Central memory CD8-positive, alpha-beta T cell (primary cell): ENCODE data around the gene DPEP3.

ENCODE experiments used
- ATAC-seq: fragments of 150-1000 bp; cut with Tn5 transposase; replicated peaks from 2 replicates; pipeline ENCODE4 v1.10.0; 2022; ENCODE audit warnings: mild to moderate bottlenecking, moderate FRiP score, moderate number of reproducible peaks; ENCODE audit not compliant: poor library complexity, severe bottlenecking; ENCODE audit errors: extremely low read depth
- DNase-seq, 2 donors: peaks; one replicate each; pipeline ENCODE4 v3.0.0; 2021; ENCODE audit warnings: low spot score in 2 of 2
- H3K27ac Mint-ChIP-seq: one replicate; pipeline ENCODE4 v1.8.0; 2022; ENCODE audit warnings: low read depth, mild to moderate bottlenecking, moderate library complexity, mixed read lengths
- H3K27me3 Mint-ChIP-seq: one replicate; pipeline ENCODE4 v1.8.0; 2022; ENCODE audit warnings: mixed read lengths
- H3K36me3 Mint-ChIP-seq: one replicate; pipeline ENCODE4 v1.8.0; 2022; ENCODE audit warnings: mild to moderate bottlenecking, moderate library complexity, mixed read lengths; ENCODE audit not compliant: insufficient read depth
- H3K4me1 Mint-ChIP-seq: one replicate; pipeline ENCODE4 v1.8.0; 2022; ENCODE audit warnings: mixed read lengths
- H3K4me3 Mint-ChIP-seq: one replicate; pipeline ENCODE4 v1.8.0; 2022; ENCODE audit warnings: mild to moderate bottlenecking, moderate library complexity, mixed read lengths
- H3K9me3 Mint-ChIP-seq: one replicate; pipeline ENCODE4 v1.8.0; 2022; ENCODE audit warnings: mixed read lengths

Gene DPEP3

DNA sequence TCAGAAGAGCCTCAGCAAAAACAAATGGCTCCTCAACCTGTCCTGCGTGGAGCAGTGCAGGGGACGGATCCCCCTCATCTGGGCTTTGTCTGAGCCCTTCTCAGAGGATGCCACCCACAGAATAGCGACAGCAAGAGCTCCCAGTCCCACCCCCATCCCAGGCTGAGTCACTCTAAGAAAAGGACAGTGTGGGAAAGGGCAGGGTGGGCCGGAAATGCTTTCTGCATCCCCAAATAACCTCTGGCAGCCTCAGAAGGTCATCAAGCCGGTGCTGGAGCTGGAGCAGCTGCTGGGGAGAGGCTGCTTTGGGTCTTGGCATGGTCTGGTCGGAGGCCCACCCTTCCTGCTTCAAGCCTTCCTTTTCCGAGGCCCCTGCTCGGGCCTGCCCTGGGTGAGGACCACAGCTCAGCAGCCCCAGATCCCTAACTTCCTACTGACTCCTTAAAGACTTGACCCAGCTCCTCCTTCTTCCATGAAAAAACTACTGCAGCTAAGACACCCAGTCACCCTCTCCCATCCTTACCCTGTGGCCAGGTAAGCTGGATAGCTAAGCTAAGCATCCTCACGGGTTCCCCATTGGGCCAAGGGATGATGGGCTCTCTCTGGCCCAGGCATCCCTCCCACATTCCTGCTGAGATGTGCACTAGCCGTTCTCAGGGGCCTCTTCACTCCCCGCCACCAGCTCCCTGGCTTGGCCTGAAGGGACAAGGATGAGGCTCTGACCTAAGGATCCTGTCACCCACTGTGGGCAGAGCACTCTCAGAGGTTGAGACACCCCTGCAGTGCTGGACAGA lies 20.6 kb downstream of the DPEP3 start:
- H3K27me3 Mint-ChIP-seq = no peaks in the 10 kb centered on the region
- peaks cover 4% of the 10 kb centered on the region for H3K36me3 Mint-ChIP-seq
- H3K4me3 Mint-ChIP-seq = no peak overlapping the region
- no peak for ATAC-seq
- H3K9me3 Mint-ChIP-seq = no peaks in the 10 kb centered on the region
- DNase-seq = no peak
- peaks cover 5% of the 10 kb centered on the region for H3K4me1 Mint-ChIP-seq
- H3K27ac Mint-ChIP-seq = no peak overlapping the region

DNA sequence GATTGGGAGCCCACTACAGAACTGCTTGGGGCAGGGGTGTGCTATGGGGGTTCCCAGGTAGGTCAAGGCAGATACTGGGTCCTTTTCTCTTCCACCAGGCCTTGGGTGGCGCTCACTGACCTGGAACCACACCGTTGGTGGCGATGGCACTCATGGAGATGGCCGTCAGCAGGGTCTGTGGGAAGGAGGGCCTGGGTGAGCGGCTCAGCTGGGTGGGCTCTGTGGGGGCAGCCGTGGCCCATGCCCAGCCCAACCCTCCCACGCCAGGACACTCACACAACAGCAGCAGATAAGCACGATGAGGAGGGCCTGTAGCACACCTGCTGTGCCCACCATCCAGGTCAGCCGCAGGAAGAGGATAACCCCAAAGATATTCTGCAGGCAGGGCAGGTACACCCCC lies 22.7 kb downstream of the DPEP3 start:
- no peak overlapping the region for H3K4me3 Mint-ChIP-seq
- peaks cover under 1% of the 10 kb centered on the region for H3K4me1 Mint-ChIP-seq
- H3K27ac Mint-ChIP-seq = peak overlapping the region; percentile 29
- no peaks in the 10 kb centered on the region for H3K9me3 Mint-ChIP-seq
- H3K36me3 Mint-ChIP-seq = peaks cover 3% of the 10 kb centered on the region
- H3K27me3 Mint-ChIP-seq = no peaks in the 10 kb centered on the region
- DNase-seq (no peak), ATAC-seq (no peak)

DNA sequence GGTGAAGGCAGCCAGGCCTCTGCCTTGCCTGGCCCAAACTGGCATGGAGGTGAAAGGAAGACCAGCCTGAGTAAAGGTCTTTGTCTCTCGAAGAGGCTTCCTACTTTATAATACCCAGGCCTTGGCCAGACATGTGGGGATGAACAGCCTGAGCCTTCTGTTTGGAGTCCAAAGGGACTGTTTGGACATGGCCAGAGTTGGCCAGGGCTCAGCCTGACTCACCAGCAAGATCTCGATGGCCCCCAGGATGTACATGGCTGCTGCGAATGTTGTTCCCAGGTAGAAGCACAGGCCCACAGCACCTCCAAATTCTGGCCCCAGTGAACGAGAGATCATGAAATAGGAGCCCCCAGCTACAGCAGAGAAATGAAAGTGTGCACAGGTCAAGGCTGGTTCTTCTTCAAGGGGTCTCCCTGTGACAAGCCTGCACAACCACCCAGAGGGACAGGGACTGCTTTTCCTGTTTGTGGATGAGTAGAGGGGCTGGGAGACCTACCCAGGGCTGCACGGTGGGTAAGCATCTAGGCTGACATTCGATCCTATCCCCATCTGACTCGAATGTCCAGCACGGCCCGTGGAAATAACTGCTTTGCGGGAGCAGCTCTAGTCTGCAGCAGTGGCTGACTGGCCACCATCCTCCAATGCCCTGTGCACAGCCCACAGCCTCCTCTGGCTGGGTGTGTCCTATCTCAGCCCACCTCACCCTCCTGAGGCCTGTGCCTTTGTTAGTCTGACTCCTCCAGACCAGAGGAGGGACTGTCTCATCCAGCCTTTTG lies 25.7 kb downstream of the DPEP3 start:
- DNase-seq = no peak
- H3K27ac Mint-ChIP-seq = peak overlapping the region; percentile 32
- no peaks in the 10 kb centered on the region for H3K4me1 Mint-ChIP-seq
- no peak for ATAC-seq
- no peak overlapping the region for H3K4me3 Mint-ChIP-seq
- H3K36me3 Mint-ChIP-seq = peaks cover 3% of the 10 kb centered on the region
- H3K9me3 Mint-ChIP-seq = no peaks in the 10 kb centered on the region
- H3K27me3 Mint-ChIP-seq = no peaks in the 10 kb centered on the region

DNA sequence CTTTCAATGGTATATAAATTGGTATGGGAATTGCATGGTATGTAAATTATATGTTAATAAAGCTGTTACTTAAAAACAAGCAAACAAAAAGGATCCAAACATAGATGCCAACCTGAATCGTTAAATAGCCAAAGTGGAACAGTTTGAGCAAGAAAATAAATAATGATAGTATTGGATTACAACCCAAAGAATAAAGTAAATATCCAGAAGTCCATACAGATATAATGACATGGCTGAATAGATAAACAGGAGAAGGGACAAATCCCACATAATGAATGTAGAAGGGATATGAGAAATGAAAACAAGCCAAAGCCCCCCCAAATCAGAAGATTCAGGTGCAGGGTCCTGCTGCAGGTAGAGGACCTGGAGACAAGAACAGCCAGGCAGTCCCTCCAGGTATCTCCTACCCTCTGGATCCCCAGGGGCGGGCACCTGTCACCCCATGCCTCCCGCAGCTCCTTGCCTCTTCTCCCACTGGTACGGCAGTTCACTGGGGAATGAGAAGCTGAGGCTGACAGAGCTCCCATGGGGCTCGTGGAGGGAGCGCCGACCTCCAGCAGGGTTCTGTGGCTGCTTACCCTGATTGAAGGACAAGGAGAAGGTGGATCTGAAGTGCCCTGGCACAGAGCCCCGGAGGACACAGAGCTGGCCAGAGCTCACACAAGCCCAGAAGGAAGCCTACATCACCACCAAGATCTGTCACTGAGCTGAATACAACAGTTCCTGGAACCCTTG lies 26.5 kb downstream of the DPEP3 start:
- no peak for ATAC-seq
- H3K4me1 Mint-ChIP-seq = no peaks in the 10 kb centered on the region

DNA sequence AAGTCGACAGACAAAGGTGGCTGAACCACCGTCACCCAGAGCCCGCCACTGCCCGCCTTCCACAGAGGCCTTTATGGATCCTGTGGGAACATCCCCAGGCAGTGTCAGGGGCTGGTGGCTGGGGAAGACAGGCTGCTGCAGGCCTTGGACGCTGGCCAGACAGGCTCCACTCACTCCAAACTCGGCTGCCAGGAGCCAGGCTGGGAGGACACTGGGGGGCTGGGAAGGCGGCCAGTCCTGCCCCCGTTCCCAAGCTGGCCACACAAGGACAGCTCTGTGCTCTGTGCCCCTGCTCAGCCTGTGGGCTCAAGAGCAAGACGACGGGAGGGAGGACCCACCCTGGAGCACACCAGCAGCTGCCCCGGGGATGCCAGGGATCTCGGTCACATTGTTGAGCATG lies 28.8 kb downstream of the DPEP3 start:
- no peaks in the 10 kb centered on the region for H3K9me3 Mint-ChIP-seq
- no peaks in the 10 kb centered on the region for H3K4me1 Mint-ChIP-seq
- H3K27ac Mint-ChIP-seq = no peak overlapping the region

More for the DNA sequence above, 26.5 kb downstream of the DPEP3 start:
- no peaks in the 10 kb centered on the region for H3K27me3 Mint-ChIP-seq
- no peak overlapping the region for H3K27ac Mint-ChIP-seq
- no peaks in the 10 kb centered on the region for H3K9me3 Mint-ChIP-seq
- no peak overlapping the region for H3K4me3 Mint-ChIP-seq
- no peak for DNase-seq
- H3K36me3 Mint-ChIP-seq = peaks cover 6% of the 10 kb centered on the region

DNA sequence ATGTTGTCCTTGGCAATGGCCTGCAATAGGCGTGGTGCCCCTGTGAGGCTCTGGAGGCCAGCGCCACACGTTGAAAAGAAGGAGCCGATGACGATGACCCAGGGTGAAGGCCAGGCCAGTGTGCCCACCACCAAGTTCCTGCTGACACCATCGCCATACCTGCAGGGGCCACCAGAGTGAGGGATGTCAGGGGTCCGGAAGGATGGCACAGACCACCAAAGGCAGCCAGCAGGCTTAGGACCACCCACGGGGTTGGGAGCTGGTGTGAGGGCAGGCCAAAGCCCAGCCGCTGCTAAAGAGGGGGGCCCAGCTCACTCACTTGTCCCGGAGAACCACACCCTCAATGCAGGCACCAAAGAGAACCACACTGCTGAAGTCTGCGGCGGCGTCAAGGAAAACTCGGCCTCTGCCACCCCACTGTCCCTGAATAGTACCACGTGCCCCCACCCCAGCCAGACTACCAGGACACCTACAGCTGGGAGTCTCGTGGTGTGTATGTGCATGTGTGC lies 29.9 kb downstream of the DPEP3 start:
- peaks cover 8% of the 10 kb centered on the region for H3K36me3 Mint-ChIP-seq

More for the DNA sequence above, 28.8 kb downstream of the DPEP3 start:
- Mint-ChIP-seq H3K36me3 (peaks cover 10% of the 10 kb centered on the region), H3K27me3 (no peaks in the 10 kb centered on the region), H3K4me3 (no peak overlapping the region)
- DNase-seq (no peak), ATAC-seq (no peak)

DNA sequence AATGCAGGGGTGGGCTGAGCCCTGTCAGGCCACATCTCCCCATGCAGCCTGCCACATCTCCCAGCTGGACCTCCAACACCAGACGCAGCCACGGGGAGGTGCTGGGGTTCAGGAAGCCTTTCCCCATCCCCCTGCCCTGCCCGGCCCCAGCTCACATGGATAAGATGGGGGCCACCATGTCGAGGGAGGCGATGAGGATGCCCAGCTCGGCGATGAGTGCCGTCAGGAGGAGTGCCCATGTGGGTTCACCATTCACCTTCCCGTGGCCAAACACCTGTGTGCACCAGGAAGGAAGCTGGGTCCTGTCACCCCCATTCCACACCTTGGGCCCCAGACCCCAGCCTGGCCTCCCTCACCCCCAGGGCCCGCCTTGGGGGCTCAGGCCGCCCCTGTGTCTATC lies 30.7 kb downstream of the DPEP3 start:
- H3K4me1 Mint-ChIP-seq = no peaks in the 10 kb centered on the region
- ATAC-seq (no peak), DNase-seq (no peak)
- no peaks in the 10 kb centered on the region for H3K27me3 Mint-ChIP-seq
- H3K4me3 Mint-ChIP-seq = no peak overlapping the region
- H3K9me3 Mint-ChIP-seq = no peaks in the 10 kb centered on the region
- H3K36me3 Mint-ChIP-seq = peaks cover 7% of the 10 kb centered on the region
- no peak overlapping the region for H3K27ac Mint-ChIP-seq

More for the DNA sequence above, 29.9 kb downstream of the DPEP3 start:
- Mint-ChIP-seq H3K4me1 (no peaks in the 10 kb centered on the region), H3K27me3 (no peaks in the 10 kb centered on the region), H3K9me3 (no peaks in the 10 kb centered on the region), H3K4me3 (no peak overlapping the region), H3K27ac (no peak overlapping the region)
- ATAC-seq (no peak), DNase-seq (no peak)

DNA sequence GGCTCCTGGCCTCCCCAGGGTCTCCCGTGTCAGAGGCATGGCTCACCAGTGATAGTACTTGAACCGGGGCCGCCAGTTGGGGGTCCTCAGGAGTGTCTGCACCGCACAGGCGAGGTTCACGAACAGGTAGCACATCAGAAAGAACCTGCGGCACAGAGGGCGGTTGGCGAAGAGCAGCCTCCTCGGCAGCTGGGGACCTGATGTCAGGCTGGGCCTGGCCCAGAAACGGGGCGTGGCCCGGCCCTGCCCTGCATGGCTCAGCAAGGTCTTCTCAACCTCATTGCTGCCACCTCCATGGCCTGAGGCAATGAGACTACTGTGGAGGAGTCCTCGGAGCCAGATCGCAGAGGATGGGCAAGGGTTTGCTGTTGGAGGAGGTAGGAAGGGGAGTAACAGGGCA lies 32.3 kb downstream of the DPEP3 start:
- Mint-ChIP-seq H3K27ac (peak overlapping the region; percentile 25), H3K4me3 (no peak overlapping the region), H3K4me1 (no peaks in the 10 kb centered on the region), H3K27me3 (no peaks in the 10 kb centered on the region), H3K9me3 (no peaks in the 10 kb centered on the region), H3K36me3 (peaks cover 8% of the 10 kb centered on the region)
- no peak for ATAC-seq
- DNase-seq = no peak

DNA sequence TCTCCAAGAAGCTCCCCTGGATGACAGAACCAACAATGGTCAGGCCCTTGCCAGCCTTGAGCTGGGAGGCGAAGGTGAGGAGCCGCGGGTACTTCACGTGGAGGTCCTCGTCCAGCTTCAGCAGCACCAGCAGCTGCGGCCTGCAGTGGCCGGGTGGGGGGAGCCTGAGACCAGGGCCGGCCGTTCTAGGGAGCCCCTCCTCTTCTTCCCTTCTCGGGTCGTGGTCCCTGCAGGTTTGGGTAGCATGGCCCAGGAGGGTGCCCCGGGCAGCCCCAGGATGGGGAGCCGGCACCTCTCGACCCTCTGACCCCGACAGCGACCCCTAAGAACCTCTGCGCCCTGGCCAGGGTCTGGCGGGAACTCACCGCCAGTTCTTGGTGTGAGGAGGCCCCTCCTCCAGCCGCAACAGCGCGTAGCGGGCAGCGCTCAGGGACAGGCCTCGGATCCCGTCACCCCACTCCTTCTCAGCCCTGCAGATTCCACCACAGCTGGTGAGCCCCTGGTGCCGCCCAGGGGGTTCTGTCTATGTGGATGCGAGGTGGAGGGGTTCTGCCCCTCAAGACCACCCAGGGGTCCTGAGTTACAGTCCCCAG lies 33.2 kb downstream of the DPEP3 start:
- Mint-ChIP-seq H3K4me3 (no peak overlapping the region), H3K36me3 (peaks cover 10% of the 10 kb centered on the region), H3K27ac (no peak overlapping the region), H3K27me3 (no peaks in the 10 kb centered on the region), H3K9me3 (no peaks in the 10 kb centered on the region), H3K4me1 (peaks cover 4% of the 10 kb centered on the region)
- DNase-seq = no peak
- ATAC-seq = no peak

DNA sequence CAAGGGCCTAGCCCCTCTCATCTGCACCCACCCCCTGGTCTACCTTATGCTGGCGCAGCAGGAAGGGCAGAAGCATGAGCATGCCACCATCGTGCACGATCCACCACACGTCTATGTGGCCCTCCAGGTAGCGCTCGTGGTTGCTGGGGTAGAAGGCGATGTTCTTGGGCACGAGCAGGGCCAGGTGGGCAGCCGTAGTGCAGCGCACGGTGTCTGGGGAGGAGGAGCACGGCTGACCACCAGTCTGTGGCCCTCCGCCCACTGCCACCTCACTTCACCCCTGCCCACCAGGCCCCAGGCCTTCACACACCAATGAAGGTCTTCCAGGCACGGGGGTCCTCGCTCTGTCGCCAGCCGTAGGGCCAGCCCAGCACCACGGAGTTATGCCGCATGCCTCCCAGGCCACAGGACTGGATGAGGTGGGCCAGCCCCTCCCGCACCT lies 34.1 kb downstream of the DPEP3 start:
- Mint-ChIP-seq H3K4me3 (no peak overlapping the region), H3K36me3 (peaks cover 13% of the 10 kb centered on the region), H3K27ac (no peak overlapping the region), H3K9me3 (no peaks in the 10 kb centered on the region), H3K4me1 (peaks cover 10% of the 10 kb centered on the region), H3K27me3 (no peaks in the 10 kb centered on the region)
- ATAC-seq (no peak), DNase-seq (no peak)

DNA sequence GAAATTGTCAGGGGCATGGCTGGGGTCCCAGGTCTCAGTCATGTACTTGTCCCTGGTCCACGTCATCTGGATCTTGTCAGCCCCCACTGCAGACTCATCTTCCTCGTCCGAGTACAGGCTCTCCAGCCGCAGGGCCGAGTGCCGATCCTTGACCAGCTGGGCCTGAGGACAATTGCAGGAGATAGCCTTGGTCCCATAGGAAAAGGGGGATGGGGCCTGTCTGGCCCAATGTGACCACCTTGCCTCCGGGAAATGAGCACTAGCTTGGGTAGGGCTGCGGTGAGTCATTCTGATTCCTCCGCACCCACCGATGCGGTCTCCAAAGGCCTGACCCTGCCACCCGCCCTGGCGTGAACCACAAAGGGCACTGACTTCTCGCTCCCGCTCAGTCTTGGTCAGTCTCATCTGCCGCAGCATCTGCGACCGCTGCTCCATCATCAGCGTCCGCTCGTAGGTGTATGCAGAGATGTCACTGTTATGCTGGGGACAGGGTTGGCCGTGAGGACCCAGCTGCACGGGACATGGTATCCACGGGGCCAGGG lies 34.8 kb downstream of the DPEP3 start:
- ATAC-seq (no peak), DNase-seq (no peak)
- H3K9me3 Mint-ChIP-seq = no peaks in the 10 kb centered on the region
- peaks cover 10% of the 10 kb centered on the region for H3K4me1 Mint-ChIP-seq
- H3K27ac Mint-ChIP-seq = no peak overlapping the region
- no peaks in the 10 kb centered on the region for H3K27me3 Mint-ChIP-seq
- peaks cover 13% of the 10 kb centered on the region for H3K36me3 Mint-ChIP-seq
- no peak overlapping the region for H3K4me3 Mint-ChIP-seq
